Stimulated activated CD4-positive, alpha-beta T cell treated with anti-CD3 and anti-CD28 coated beads, Interleukin-15, amount 100 ng/mL, for 48 hours (primary cell): Measurements from ENCODE around the gene C1orf21.

ENCODE experiments used
- DNase-seq, 2 donors: peaks; one replicate each; pipeline ENCODE4 v3.0.0-alpha.2; 2020; ENCODE audit warnings: low read depth in 2 of 2

C1orf21 gene

GRCh38 chr1:184485751-184486723 is 99.2 kb downstream of the C1orf21 start:
- DNase-seq: no peak

- no peak for DNase-seq
Measured at GRCh38 chr1:184486761-184487445, 100.1 kb downstream of the C1orf21 start.

- DNase-seq: no peak
Measured at GRCh38 chr1:184487531-184488193, 100.8 kb downstream of the C1orf21 start.

- no peak for DNase-seq
Measured at GRCh38 chr1:184489908-184490307, 103.1 kb downstream of the C1orf21 start.

- no peak for DNase-seq
Measured at GRCh38 chr1:184492536-184492935, 105.7 kb downstream of the C1orf21 start.

GRCh38 chr1:184493987-184494388 is 107.2 kb downstream of the C1orf21 start:
- DNase-seq: no peak

GRCh38 chr1:184494929-184495328 is 108.1 kb downstream of the C1orf21 start:
- DNase-seq: no peak

- DNase-seq: no peak
Measured at GRCh38 chr1:184497959-184498723, 111.3 kb downstream of the C1orf21 start.

GRCh38 chr1:184499616-184500015 is 112.8 kb downstream of the C1orf21 start:
- DNase-seq: no peak

- no peak for DNase-seq
Measured at GRCh38 chr1:184502161-184502560, 115.3 kb downstream of the C1orf21 start.

GRCh38 chr1:184503221-184503749 is 116.5 kb downstream of the C1orf21 start:
- no peak for DNase-seq

- DNase-seq: no peak
Measured at GRCh38 chr1:184504040-184504954, 117.5 kb downstream of the C1orf21 start.

- no peak for DNase-seq
Measured at GRCh38 chr1:184504955-184505338, 118.1 kb downstream of the C1orf21 start.

GRCh38 chr1:184506481-184506880 is 119.7 kb downstream of the C1orf21 start:
- no peak for DNase-seq

- DNase-seq: no peak
Measured at GRCh38 chr1:184507165-184507564, 120.3 kb downstream of the C1orf21 start.

GRCh38 chr1:184507604-184508280 is 120.9 kb downstream of the C1orf21 start:
- no peak for DNase-seq

GRCh38 chr1:184509105-184509504 is 122.3 kb downstream of the C1orf21 start:
- no peak for DNase-seq

GRCh38 chr1:184510110-184510509 is 123.3 kb downstream of the C1orf21 start:
- no peak for DNase-seq

- DNase-seq: no peak
Measured at GRCh38 chr1:184512724-184513123, 125.9 kb downstream of the C1orf21 start.

GRCh38 chr1:184513421-184513820 is 126.6 kb downstream of the C1orf21 start:
- DNase-seq: no peak
